ENCODE measurements around the gene PDCD6IP. TPM values are rescaled to one million over a fixed set of nuclear protein-coding genes. Genes with fewer than 3 reads are reported as not detected.

PDCD6IP gene
- total RNA-seq, 1 experiment from 2014 or later, result 205 TPM

DNA sequence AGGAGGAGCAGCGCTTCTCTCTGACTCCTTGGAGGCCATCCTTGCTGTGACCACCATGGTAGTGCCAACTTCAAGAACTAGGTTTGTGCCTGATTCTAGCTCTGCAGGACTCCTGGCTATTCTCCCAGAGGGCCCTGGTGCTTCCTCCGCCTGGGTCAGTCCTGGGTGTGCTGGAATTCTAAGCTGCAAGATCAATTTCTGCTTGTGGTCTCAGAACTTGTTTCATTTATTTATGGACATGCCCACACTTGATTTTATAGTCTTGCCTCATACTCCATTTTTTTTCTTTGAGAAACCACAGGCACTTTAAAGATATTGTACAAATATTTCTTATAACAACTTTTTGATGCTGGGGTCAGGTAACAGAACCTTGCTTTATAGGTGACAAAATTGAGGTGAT lies 87.6 kb downstream of the PDCD6IP start:
- H3K9me3 ChIP-seq (ENCODE audit: control insufficient read depth, insufficient read depth, low read depth, low read length), result no peaks in the 10 kb centered on the region
- ATAC-seq (no peak), DNase-seq (ENCODE audit: low read depth, low spot score) (no peak)
- TF ChIP-seq, protein P1, sequence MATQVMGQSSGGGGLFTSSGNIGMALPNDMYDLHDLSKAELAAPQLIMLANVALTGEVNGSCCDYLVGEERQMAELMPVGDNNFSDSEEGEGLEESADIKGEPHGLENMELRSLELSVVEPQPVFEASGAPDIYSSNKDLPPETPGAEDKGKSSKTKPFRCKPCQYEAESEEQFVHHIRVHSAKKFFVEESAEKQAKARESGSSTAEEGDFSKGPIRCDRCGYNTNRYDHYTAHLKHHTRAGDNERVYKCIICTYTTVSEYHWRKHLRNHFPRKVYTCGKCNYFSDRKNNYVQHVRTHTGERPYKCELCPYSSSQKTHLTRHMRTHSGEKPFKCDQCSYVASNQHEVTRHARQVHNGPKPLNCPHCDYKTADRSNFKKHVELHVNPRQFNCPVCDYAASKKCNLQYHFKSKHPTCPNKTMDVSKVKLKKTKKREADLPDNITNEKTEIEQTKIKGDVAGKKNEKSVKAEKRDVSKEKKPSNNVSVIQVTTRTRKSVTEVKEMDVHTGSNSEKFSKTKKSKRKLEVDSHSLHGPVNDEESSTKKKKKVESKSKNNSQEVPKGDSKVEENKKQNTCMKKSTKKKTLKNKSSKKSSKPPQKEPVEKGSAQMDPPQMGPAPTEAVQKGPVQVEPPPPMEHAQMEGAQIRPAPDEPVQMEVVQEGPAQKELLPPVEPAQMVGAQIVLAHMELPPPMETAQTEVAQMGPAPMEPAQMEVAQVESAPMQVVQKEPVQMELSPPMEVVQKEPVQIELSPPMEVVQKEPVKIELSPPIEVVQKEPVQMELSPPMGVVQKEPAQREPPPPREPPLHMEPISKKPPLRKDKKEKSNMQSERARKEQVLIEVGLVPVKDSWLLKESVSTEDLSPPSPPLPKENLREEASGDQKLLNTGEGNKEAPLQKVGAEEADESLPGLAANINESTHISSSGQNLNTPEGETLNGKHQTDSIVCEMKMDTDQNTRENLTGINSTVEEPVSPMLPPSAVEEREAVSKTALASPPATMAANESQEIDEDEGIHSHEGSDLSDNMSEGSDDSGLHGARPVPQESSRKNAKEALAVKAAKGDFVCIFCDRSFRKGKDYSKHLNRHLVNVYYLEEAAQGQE (IDR thresholded peaks at IDR 0.05; ENCODE audit: insufficient read depth in 1 of 2, low read depth in 2 of 2, low read length in 1 of 2), result no peak
- TF ChIP-seq, protein P2, sequence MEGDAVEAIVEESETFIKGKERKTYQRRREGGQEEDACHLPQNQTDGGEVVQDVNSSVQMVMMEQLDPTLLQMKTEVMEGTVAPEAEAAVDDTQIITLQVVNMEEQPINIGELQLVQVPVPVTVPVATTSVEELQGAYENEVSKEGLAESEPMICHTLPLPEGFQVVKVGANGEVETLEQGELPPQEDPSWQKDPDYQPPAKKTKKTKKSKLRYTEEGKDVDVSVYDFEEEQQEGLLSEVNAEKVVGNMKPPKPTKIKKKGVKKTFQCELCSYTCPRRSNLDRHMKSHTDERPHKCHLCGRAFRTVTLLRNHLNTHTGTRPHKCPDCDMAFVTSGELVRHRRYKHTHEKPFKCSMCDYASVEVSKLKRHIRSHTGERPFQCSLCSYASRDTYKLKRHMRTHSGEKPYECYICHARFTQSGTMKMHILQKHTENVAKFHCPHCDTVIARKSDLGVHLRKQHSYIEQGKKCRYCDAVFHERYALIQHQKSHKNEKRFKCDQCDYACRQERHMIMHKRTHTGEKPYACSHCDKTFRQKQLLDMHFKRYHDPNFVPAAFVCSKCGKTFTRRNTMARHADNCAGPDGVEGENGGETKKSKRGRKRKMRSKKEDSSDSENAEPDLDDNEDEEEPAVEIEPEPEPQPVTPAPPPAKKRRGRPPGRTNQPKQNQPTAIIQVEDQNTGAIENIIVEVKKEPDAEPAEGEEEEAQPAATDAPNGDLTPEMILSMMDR (IDR thresholded peaks at IDR 0.05), result no peak
- TF ChIP-seq POLR2AphosphoS5 (IDR thresholded peaks at IDR 0.05; ENCODE audit: low read depth, low read length), result no peak
- no peak for TF ChIP-seq SIN3A (IDR thresholded peaks at IDR 0.05; ENCODE audit: borderline replicate concordance, insufficient read depth, low read depth, low read length)
- no peak for TF ChIP-seq TCF7L2 (IDR thresholded peaks at IDR 0.05; ENCODE audit: low read depth, low read length)
- intact Hi-C loops (cut with micrococcal nuclease; ENCODE audit: unreplicated experiment), result no loop called here
- no peaks in the 10 kb centered on the region for H3K36me3 ChIP-seq (ENCODE audit: control insufficient read depth, insufficient read depth, low read length)
- peaks cover 5% of the 10 kb centered on the region for H3K4me1 ChIP-seq (ENCODE audit: control insufficient read depth, insufficient read depth, low read length)
- in situ Hi-C loops (cut with HindIII; ENCODE audit: low pct_unique_long_range_greater_than_20kb, low sequenced_read_pairs), result no loop called here
- ChIA-PET POLR2A (no interaction called here), CTCF (no interaction called here)
- H3K4me3 ChIP-seq (ENCODE audit: low read depth in 2 of 2, low read length in 2 of 2), result no peak overlapping the region
- no TSS peak for BruUV-seq (replicated peaks)
- H3K27ac ChIP-seq (ENCODE audit: low read length), result no peak overlapping the region
- H3K27me3 ChIP-seq (ENCODE audit: control insufficient read depth, insufficient read depth, low read length), result no peaks in the 10 kb centered on the region

DNA sequence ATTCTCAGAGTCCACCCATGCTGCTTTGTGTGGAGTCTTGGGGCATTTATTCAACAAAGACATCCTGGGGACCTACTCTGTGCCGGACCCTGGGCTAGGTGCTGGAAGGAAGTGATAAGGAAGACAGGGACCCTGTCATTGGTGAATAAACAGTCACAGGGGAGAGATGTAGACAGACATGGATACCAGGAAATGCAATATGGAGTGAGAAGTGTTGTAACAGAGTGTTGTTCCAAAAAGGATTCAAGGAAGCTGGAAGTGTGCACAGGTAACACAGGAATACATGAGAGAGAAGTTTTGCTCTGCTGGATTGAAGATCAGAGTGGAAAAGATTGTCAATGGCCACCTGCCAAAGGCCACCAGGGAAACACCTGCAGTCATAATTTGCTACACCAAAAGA lies 89.0 kb downstream of the PDCD6IP start:
- ChIA-PET POLR2A (no interaction called here), CTCF (no interaction called here)
- TF ChIP-seq, protein P2 (IDR thresholded peaks at IDR 0.05), result no peak
- no peak for TF ChIP-seq SIN3A (IDR thresholded peaks at IDR 0.05; ENCODE audit: borderline replicate concordance, insufficient read depth, low read depth, low read length)
- TF ChIP-seq TCF7L2 (IDR thresholded peaks at IDR 0.05; ENCODE audit: low read depth, low read length), result no peak
- intact Hi-C loops (cut with micrococcal nuclease; ENCODE audit: unreplicated experiment), result no loop called here
- H3K4me3 ChIP-seq (ENCODE audit: low read depth in 2 of 2, low read length in 2 of 2), result no peak overlapping the region
- in situ Hi-C loops (cut with HindIII; ENCODE audit: low pct_unique_long_range_greater_than_20kb, low sequenced_read_pairs), result no loop called here
- no peaks in the 10 kb centered on the region for H3K9me3 ChIP-seq (ENCODE audit: control insufficient read depth, insufficient read depth, low read depth, low read length)
- H3K36me3 ChIP-seq (ENCODE audit: control insufficient read depth, insufficient read depth, low read length), result no peaks in the 10 kb centered on the region
- DNase-seq (ENCODE audit: low read depth, low spot score) (no peak), ATAC-seq (no peak)
- no TSS peak for BruUV-seq (replicated peaks)
- no peak overlapping the region for H3K27ac ChIP-seq (ENCODE audit: low read length)
- H3K4me1 ChIP-seq (ENCODE audit: control insufficient read depth, insufficient read depth, low read length), result peaks cover 5% of the 10 kb centered on the region
- no peaks in the 10 kb centered on the region for H3K27me3 ChIP-seq (ENCODE audit: control insufficient read depth, insufficient read depth, low read length)
